Left cardiac atrium (tissue), 4 donors: Measurements from ENCODE around the gene PCDHGA9. TPM values are rescaled to one million over a fixed set of nuclear protein-coding genes. Genes with fewer than 3 reads are reported as not detected.
"Not testable (repeated sequence)": the region's sequence is repeated elsewhere in the genome, so short reads cannot be mapped to it uniquely, and the experiment has no call there.

Experiments used
- ATAC-seq, 2 donors: fragments of 200-7000 bp; cut with Tn5 transposase; one replicate each; pipeline ENCODE4 v1.9.1; 2020; ENCODE audit warnings: mild to moderate bottlenecking in 2 of 2, moderate library complexity in 2 of 2
- DNase-seq: peaks from one replicate; pipeline ENCODE4 v3.0.0-alpha.2; 2020
- intact Hi-C, 2 donors: fragments of 100-400 bp; cut with DNase I; formaldehyde crosslinking; loops; one replicate each; pipeline versions ENCODE4 v1.14.1 to v1.15.1; 2022 to 2023
- total RNA-seq, 2 donors: library from RNA; stranded (reverse); fragmentation: NEBNext Ultra II Directional; extraction: Animal tissue kit (Norgen Biotek cat#: 25700); gene quantifications; one replicate each; pipeline ENCODE4 v1.2.1, GENCODE V29; 2021
- donor health status: DM: no; HTN: yes; CAD: no.
- donor health status: DM: no; HTN: yes; CAD: no; lungs with severe emphysema.
- donor health status: DM: yes; HTN: yes; CAD: no.
- donor health status: Dilated cardiomyopathy.

PCDHGA9 gene
- total RNA-seq, 2 donors from 2014 or later: 3.6 to 4.0 TPM

GRCh38 chr5:141431286-141431685 lies 28.7 kb downstream of the PCDHGA9 start:
- DNase-seq: no peak
- intact Hi-C loops: loop anchor here in 1 of 2 donors (2.0 kb wide), 1 partner anchor 82 kb away; no protein-coding TSS in a partner anchor
- peak; percentile 38 to 44 for ATAC-seq

DNA sequence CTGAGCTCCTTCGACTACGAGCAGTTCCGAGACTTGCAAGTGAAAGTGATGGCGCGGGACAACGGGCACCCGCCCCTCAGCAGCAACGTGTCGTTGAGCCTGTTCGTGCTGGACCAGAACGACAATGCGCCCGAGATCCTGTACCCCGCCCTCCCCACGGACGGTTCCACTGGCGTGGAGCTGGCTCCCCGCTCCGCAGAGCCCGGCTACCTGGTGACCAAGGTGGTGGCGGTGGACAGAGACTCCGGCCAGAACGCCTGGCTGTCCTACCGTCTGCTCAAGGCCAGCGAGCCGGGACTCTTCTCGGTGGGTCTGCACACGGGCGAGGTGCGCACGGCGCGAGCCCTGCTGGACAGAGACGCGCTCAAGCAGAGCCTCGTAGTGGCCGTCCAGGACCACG lies 29.7 kb downstream of the PCDHGA9 start:
- intact Hi-C loops: loop anchor here in 1 of 2 donors (2.0 kb wide), 1 partner anchor 44 kb away; no protein-coding TSS in a partner anchor
- not testable (repeated sequence) for DNase-seq, ATAC-seq

DNA sequence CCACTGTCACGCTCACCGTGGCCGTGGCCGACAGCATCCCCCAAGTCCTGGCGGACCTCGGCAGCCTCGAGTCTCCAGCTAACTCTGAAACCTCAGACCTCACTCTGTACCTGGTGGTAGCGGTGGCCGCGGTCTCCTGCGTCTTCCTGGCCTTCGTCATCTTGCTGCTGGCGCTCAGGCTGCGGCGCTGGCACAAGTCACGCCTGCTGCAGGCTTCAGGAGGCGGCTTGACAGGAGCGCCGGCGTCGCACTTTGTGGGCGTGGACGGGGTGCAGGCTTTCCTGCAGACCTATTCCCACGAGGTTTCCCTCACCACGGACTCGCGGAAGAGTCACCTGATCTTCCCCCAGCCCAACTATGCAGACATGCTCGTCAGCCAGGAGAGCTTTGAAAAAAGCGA lies 30.1 kb downstream of the PCDHGA9 start:
- DNase-seq, ATAC-seq: not testable (repeated sequence)
- intact Hi-C loops: loop anchor here in 1 of 2 donors (2.0 kb wide), 1 partner anchor 44 kb away; no protein-coding TSS in a partner anchor

DNA sequence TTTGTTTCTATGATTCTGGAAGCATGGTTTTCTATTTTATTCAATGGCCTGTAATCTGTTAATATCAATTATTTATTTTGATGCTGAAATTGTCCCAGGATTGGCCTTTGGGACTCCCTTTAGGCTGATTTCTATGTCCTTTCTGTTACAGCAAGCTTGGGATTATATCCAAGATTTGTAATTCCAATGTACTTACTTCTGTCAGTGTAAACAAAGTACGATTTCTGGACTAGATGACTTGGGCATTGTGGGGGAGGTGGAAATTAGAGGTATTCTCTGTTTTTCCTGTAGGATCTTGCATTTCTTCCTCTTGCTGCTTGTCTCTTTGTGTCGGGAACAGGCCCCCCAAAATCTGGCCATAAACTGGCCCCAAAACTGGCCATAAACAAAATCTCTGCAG lies 31.4 kb downstream of the PCDHGA9 start:
- no peak for ATAC-seq
- intact Hi-C loops: no loop called here

DNA sequence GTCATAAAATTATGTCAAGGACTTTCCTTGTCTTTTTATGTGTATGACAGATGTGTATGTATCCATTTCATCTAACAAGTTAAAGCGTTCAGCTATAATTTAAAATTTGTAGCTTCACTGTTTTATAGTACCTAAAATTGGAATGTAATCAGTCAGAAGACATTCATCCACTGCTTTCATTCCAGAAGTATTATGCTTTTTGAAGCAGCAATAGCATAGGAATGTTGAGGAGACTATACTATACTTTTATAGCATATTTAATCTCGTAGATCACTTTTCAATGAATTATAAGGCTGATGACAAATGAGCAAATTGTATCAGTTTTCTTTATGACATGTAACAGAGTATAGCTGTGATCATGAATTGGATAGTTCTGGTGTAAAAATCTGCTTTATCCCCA lies 34.6 kb downstream of the PCDHGA9 start:
- no peak for DNase-seq
- ATAC-seq: no peak
- intact Hi-C loops: no loop called here

More for the DNA sequence above, 31.4 kb downstream of the PCDHGA9 start:
- no peak for DNase-seq

- intact Hi-C loops: no loop called here
- ATAC-seq: no peak
- no peak for DNase-seq
Observed at GRCh38 chr5:141439411-141440141, 37.0 kb downstream of the PCDHGA9 start.

DNA sequence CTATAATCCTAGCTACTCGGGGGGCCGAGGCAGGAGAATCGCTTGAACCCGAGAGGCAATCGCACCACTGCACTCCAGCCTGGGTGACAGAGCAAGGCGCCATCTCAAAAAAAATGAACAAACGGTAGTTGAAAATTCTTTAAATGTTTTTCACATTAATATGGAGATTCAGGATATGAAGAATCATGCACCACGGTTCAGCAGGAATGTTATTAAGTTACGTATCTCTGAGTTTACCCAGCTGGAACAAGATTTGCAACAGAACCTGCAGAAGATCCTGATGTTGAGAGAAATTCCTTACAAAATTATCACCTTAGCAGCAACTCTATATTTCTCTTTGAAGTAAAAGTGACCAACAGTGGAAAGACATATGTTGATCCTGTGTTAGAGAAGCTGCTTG lies 37.8 kb downstream of the PCDHGA9 start:
- intact Hi-C loops: no loop called here
- ATAC-seq (no peak), DNase-seq (no peak)

GRCh38 chr5:141441571-141442170 lies 39.1 kb downstream of the PCDHGA9 start:
- ATAC-seq (peak; percentile 57 to 70), DNase-seq (no peak)
- intact Hi-C loops: no loop called here

Other genes starting within 250 kb of the PCDHGA9 start
- gene PCDHB7, start 230.1 kb upstream of the PCDHGA9 start, total RNA-seq: 1 to 10 TPM; 1.0 to 1.7 TPM
- gene PCDHB8, start 225.0 kb upstream of the PCDHGA9 start, total RNA-seq: 1 to 10 TPM; 2.6 to 6.1 TPM
- gene PCDHB16, start 220.4 kb upstream of the PCDHGA9 start, total RNA-seq: 1 to 10 TPM; 2.6 to 3.1 TPM
- gene PCDHB9, start 215.6 kb upstream of the PCDHGA9 start, total RNA-seq: 1 to 10 TPM; 2.5 to 4.3 TPM
- gene PCDHB10, start 210.4 kb upstream of the PCDHGA9 start, total RNA-seq: 1 to 10 TPM; 1.3 to 1.5 TPM
- 1 to 10 TPM; 1.8 to 3.3 TPM for gene PCDHB11, start 203.2 kb upstream of the PCDHGA9 start, total RNA-seq
- 1 to 10 TPM; 2.4 to 2.6 TPM for gene PCDHB12, start 194.1 kb upstream of the PCDHGA9 start, total RNA-seq
- 1 to 10 TPM; 3.5 to 5.3 TPM for gene PCDHB13, start 188.9 kb upstream of the PCDHGA9 start, total RNA-seq
- gene PCDHB14, start 179.4 kb upstream of the PCDHGA9 start, total RNA-seq: 1 to 10 TPM; 3.9 to 5.8 TPM
- gene PCDHB15, start 157.4 kb upstream of the PCDHGA9 start, total RNA-seq: 1 to 10 TPM; 4.5 to 5.7 TPM
- gene SLC25A2, start 98.7 kb upstream of the PCDHGA9 start, total RNA-seq: not detected
- 10 to 100 TPM; 86.3 to 93.5 TPM for gene TAF7, start 82.0 kb upstream of the PCDHGA9 start, total RNA-seq
- 1 to 10 TPM; 1.4 to 1.8 TPM for gene PCDHGA1, start 72.3 kb upstream of the PCDHGA9 start, total RNA-seq
- gene PCDHGA2, start 64.0 kb upstream of the PCDHGA9 start, total RNA-seq: 1 to 10 TPM; 4.5 to 7.3 TPM
- gene PCDHGA3, start 58.9 kb upstream of the PCDHGA9 start, total RNA-seq: 1 to 10 TPM; 5.0 to 5.8 TPM
- gene PCDHGB1, start 52.7 kb upstream of the PCDHGA9 start, total RNA-seq: 1 to 10 TPM; 3.0 to 3.2 TPM
- 1 to 10 TPM; 4.0 to 4.3 TPM for gene PCDHGA4, start 47.8 kb upstream of the PCDHGA9 start, total RNA-seq
- gene PCDHGB2, start 42.8 kb upstream of the PCDHGA9 start, total RNA-seq: 1 to 10 TPM; 4.0 to 5.4 TPM
- 1 to 10 TPM; 3.5 to 4.3 TPM for gene PCDHGA5, start 38.6 kb upstream of the PCDHGA9 start, total RNA-seq
- 1 to 10 TPM; 3.9 to 4.6 TPM for gene PCDHGB3, start 32.5 kb upstream of the PCDHGA9 start, total RNA-seq
- gene PCDHGA6, start 28.9 kb upstream of the PCDHGA9 start, total RNA-seq: 1 to 10 TPM; 3.7 to 4.4 TPM
- gene PCDHGA7, start 20.0 kb upstream of the PCDHGA9 start, total RNA-seq: 1 to 10 TPM; 3.2 to 3.5 TPM
- gene PCDHGB4, start 15.1 kb upstream of the PCDHGA9 start, total RNA-seq: 1 to 10 TPM; 4.4 to 4.5 TPM
- 1 to 10 TPM; 2.9 to 3.7 TPM for gene PCDHGA8, start 10.1 kb upstream of the PCDHGA9 start, total RNA-seq
- 1 to 10 TPM; 6.4 to 7.7 TPM for gene PCDHGB5, start 4.8 kb upstream of the PCDHGA9 start, total RNA-seq
- gene PCDHGB6, start 5.2 kb downstream of the PCDHGA9 start, total RNA-seq: 1 to 10 TPM; 4.9 to 5.2 TPM
- gene PCDHGA10, start 10.2 kb downstream of the PCDHGA9 start, total RNA-seq: 1 to 10 TPM; 3.3 to 4.6 TPM
- 1 to 10 TPM; 7.6 to 8.8 TPM for gene PCDHGB7, start 14.9 kb downstream of the PCDHGA9 start, total RNA-seq
- 1 to 10 TPM; 3.2 to 3.5 TPM for gene PCDHGA11, start 18.3 kb downstream of the PCDHGA9 start, total RNA-seq
- 1 to 10 TPM; 4.5 to 6.5 TPM for gene PCDHGA12, start 27.7 kb downstream of the PCDHGA9 start, total RNA-seq
- 10 to 100 TPM; 33.7 to 39.1 TPM for gene PCDHGC3, start 73.2 kb downstream of the PCDHGA9 start, total RNA-seq
- gene PCDHGC4, start 82.3 kb downstream of the PCDHGA9 start, total RNA-seq: 1 to 10 TPM; 1.4 to 1.7 TPM
- gene PCDHGC5, start 86.3 kb downstream of the PCDHGA9 start, total RNA-seq: 1 to 10 TPM in 1 of 2 donors, under 1 TPM in 1; 0.97 to 1.7 TPM
- 10 to 100 TPM; 25.9 to 39.4 TPM for gene DIAPH1, start 216.2 kb downstream of the PCDHGA9 start, total RNA-seq
- gene HDAC3, start 234.1 kb downstream of the PCDHGA9 start, total RNA-seq: 10 to 100 TPM; 21.1 to 29.8 TPM
- gene RELL2, start 234.2 kb downstream of the PCDHGA9 start, total RNA-seq: 1 to 10 TPM; 1.4 to 1.6 TPM
- gene FCHSD1, start 248.6 kb downstream of the PCDHGA9 start, total RNA-seq: 1 to 10 TPM; 6.1 to 7.3 TPM